Measurements from ENCODE around the gene AMHR2.
A peak's percentile ranks its signal among the peaks of the same experiment; 100 is the strongest.

The AMHR2 gene

DNA sequence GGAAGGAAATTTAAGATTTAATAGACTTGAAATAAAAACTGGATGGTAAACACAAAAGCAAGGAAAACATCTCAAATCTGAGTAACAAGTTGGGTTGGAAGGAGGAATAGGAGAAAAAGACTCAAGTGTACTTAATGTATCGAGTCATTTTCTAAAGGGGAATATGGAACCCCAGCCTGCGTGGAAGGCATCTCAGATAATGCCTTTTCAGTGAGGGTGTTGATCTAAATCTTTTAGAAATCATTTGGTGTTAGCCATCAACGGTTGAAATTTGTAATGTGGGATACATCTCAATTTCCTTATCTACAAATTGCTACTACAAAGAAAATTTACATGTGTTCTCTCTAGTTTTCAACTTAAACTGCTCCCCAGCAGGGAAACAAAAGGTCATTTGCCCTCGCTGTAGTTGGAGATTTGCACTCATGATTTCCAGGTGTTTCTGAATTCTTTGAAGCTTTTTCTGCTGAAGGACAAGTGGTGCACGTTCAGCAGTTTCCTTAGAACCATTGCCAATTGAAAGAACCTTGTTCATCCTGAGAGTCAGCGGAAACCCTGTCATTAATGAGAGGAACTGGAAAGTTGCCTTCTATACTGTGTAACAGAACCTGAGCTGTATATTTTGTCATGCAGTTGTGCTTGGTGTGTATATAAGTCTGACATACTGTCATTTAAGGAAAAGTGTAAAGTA lies 30.4 kb downstream of the AMHR2 start:
- H3K4me3 ChIP-seq (ENCODE audit: low read depth, low read length) = peak overlapping the region; percentile 90
- in situ Hi-C loops (cut with HindIII; ENCODE audit: low sequenced_read_pairs) = no loop called here
- DNase-seq (ENCODE audit: low read depth) = no peak
- TF ChIP-seq, protein P1, sequence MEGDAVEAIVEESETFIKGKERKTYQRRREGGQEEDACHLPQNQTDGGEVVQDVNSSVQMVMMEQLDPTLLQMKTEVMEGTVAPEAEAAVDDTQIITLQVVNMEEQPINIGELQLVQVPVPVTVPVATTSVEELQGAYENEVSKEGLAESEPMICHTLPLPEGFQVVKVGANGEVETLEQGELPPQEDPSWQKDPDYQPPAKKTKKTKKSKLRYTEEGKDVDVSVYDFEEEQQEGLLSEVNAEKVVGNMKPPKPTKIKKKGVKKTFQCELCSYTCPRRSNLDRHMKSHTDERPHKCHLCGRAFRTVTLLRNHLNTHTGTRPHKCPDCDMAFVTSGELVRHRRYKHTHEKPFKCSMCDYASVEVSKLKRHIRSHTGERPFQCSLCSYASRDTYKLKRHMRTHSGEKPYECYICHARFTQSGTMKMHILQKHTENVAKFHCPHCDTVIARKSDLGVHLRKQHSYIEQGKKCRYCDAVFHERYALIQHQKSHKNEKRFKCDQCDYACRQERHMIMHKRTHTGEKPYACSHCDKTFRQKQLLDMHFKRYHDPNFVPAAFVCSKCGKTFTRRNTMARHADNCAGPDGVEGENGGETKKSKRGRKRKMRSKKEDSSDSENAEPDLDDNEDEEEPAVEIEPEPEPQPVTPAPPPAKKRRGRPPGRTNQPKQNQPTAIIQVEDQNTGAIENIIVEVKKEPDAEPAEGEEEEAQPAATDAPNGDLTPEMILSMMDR (IDR thresholded peaks at IDR 0.05; ENCODE audit: low read depth, low read length, missing control alignments) = no peak

DNA sequence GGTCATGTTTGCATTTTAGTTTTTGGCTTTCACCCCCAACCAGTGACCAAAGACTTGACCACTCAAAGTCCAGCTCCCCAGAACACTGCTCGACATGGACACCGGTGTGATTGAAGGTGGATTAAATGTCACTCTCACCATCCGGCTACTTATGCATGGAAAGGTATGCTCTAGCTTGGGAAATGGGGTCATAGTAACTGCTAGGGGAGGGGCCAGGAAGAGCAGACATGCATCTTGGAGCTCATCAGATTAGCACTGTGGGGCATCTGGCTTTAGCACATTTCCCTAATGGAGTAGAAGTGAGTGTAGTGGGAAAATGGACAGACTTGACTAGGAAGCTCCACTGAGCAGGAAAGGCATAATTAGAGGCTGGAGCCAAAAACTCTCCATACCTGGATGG lies 31.1 kb downstream of the AMHR2 start:
- DNase-seq (ENCODE audit: low read depth) = no peak
- in situ Hi-C loops (cut with HindIII; ENCODE audit: low sequenced_read_pairs) = no loop called here
- H3K4me3 ChIP-seq (ENCODE audit: low read depth, low read length) = no peak overlapping the region

DNA sequence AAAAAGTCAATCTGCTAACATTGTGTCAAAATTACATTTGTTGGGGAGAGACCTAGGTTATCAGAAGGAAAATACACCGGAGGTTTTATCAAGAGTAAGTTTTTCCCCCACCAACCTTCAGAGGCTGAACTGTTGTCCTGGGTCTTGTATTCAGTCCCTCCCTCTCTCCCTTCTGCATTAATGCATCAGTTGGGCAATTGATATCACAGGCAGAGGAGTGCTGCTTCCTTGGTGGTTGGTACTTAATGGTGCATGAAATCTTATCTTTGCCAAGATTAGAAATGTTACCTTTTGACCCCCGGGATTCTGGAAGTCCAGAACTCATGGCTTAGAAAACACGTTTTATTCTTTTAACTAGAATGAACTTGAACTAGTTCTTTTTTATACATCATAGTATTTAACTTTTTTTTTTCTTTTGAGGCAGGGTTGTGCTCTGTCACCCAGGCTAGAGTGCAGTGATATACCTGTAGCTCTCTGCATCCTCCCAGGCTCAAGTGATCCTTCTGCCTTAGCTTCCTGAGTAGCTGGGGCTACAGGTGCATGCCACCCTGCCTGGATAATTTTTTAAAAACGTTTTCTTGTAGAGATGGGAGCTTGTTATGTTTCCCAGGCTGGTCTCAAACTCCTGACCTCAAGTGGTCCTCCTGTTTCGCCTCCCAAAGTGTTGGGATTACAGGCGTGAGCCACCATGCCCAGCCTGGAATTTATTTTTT lies 33.2 kb downstream of the AMHR2 start:
- no peak for DNase-seq (ENCODE audit: low read depth)
- H3K4me3 ChIP-seq (ENCODE audit: low read depth, low read length) = no peak overlapping the region
- in situ Hi-C loops (cut with HindIII; ENCODE audit: low sequenced_read_pairs) = no loop called here
- TF ChIP-seq, protein P1 (IDR thresholded peaks at IDR 0.05; ENCODE audit: low read depth, low read length, missing control alignments) = no peak

More for the DNA sequence above, 31.1 kb downstream of the AMHR2 start:
- TF ChIP-seq, protein P1 (IDR thresholded peaks at IDR 0.05; ENCODE audit: low read depth, low read length, missing control alignments) = no peak

DNA sequence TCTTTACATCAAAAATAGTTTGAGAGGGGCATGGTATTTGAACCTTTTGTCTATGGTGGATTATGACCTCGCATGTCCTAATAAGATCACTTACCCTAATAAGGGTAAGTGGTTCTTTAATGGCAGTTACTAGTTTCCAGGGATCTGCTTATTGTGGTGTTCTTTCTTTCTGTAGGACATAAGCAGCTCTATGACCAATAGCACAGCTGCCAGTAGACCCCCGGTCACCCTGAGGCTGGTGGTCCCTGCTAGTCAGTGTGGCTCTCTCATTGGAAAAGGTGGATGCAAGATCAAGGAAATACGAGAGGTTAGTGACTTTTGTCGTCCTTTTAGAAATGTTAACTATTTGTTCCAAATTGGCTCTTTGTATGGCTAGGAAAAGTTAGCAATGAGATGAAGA lies 35.4 kb downstream of the AMHR2 start:
- TF ChIP-seq, protein P1 (IDR thresholded peaks at IDR 0.05; ENCODE audit: low read depth, low read length, missing control alignments) = no peak
- no peak overlapping the region for H3K4me3 ChIP-seq (ENCODE audit: low read depth, low read length)
- DNase-seq (ENCODE audit: low read depth) = no peak
- in situ Hi-C loops (cut with HindIII; ENCODE audit: low sequenced_read_pairs) = no loop called here

DNA sequence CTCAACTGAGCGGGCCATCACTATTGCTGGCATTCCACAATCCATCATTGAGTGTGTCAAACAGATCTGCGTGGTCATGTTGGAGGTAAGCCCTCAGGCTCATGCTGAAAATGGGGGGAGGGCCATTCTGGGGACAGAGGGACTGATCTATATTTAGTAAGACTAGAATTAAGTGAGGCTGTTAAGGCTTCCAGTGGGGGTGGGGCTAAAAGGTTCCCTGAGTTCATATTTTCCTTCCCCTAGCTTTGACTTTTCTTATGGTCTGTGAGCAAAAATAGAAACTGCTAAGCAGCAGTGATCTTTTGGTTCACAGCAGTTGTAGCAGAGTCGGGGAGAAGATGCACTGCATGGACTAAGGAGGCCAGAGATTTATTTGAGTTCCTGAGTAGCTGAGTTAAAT lies 37.4 kb downstream of the AMHR2 start:
- H3K4me3 ChIP-seq (ENCODE audit: low read depth, low read length) = no peak overlapping the region
- TF ChIP-seq, protein P1 (IDR thresholded peaks at IDR 0.05; ENCODE audit: low read depth, low read length, missing control alignments) = no peak
- in situ Hi-C loops (cut with HindIII; ENCODE audit: low sequenced_read_pairs) = no loop called here
- no peak for DNase-seq (ENCODE audit: low read depth)

DNA sequence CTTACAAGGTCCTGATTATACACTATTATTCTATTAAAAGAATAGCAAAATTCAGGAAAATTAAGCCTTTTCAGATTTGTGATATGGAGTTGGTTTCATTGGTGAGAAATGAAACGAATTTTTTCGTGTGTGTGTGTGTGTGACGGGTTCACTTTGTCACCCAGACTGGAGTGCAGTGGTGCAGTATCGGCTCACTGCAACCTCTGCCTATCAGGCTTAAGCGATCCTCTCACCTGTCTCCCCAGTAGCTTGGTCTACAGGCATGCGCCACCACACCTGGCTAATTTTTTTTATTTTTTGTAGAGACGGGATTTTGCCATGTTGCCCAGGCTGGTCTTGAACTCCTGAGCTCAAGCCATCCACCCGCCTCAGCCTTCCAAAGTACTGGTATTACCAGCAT lies 37.9 kb downstream of the AMHR2 start:
- TF ChIP-seq, protein P1 (IDR thresholded peaks at IDR 0.05; ENCODE audit: low read depth, low read length, missing control alignments) = no peak
- no peak overlapping the region for H3K4me3 ChIP-seq (ENCODE audit: low read depth, low read length)
- in situ Hi-C loops (cut with HindIII; ENCODE audit: low sequenced_read_pairs) = no loop called here
- no peak for DNase-seq (ENCODE audit: low read depth)
